Measurements from ENCODE around the gene ROPN1L.

GRCh38 chr5:10427978-10428377 lies 13.7 kb upstream of the ROPN1L start:
- TF ChIP-seq POLR2A (IDR thresholded peaks at IDR 0.05; ENCODE audit: low read depth, low read length), result no peak
- no peak for TF ChIP-seq POLR2AphosphoS5 (IDR thresholded peaks at IDR 0.05; ENCODE audit: low read depth, low read length)
- no peak for TF ChIP-seq SPI1 (IDR thresholded peaks at IDR 0.05; ENCODE audit: low read depth, low read length)
- TF ChIP-seq TAF1 (IDR thresholded peaks at IDR 0.05; ENCODE audit: low read depth, low read length), result no peak
- TF ChIP-seq POU2F2 (IDR thresholded peaks at IDR 0.05; ENCODE audit: low read depth, low read length), result no peak
